HG02852 (cell line): ENCODE results near the gene PCDHB16.
"Not testable (repeated sequence)": the region's sequence is repeated elsewhere in the genome, so short reads cannot be mapped to it uniquely, and the experiment has no call there.

ENCODE experiments used
- ATAC-seq: cut with Tn5 transposase; IDR thresholded peaks from one replicate; pipeline ENCODE4 v1.9.1; 2021; ENCODE audit warnings: mild to moderate bottlenecking, moderate library complexity; ENCODE audit not compliant: unreplicated experiment

PCDHB16 gene

DNA sequence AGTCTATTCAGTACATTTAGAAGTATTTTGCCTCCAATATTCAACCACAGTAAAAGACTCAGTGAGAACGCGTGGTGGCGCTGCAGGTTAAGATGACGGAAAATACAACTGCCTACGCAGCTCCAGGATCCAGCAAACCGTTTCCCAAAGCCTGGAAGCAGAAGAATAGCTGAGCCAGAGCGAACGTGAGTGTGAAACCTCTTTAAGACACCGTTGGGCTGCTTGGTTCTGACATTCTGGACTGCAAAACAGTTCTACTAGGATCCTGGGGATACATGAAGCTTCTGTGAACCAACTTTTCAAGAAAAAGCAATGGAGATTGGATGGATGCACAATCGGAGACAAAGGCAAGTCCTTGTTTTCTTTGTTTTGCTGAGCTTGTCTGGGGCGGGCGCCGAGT lies at the start of gene PCDHB16:
PCDHB16 (plus strand) TSS at position 140 of the 400 bp plus-strand sequence; CDS start at position 313, 173 bp downstream.
- no peak for ATAC-seq

DNA sequence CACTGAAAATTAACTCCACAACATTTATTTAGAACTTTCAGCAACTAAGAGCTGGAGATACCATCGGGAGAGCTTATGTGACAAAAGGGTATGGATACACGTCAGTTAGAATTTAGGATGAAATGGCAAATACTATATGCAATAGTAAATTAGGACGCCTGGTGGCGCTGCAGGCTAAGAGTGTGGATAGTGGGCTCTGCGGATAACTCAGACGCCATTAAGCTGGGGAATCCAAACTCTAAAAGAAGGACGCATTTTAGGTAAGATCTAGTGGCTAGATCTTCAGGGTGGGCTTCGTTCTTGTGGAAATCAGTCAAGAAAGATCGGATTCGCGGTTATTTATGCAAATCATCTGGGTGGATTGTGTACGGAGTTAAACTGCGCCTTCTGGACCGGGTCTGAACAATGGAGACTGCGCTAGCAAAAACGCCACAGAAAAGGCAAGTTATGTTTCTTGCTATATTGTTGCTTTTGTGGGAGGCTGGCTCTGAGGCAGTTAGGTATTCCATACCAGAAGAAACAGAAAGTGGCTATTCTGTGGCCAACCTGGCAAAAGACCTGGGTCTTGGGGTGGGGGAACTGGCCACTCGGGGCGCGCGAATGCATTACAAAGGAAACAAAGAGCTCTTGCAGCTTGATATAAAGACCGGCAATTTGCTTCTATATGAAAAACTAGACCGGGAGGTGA lies 47.0 kb upstream of the PCDHB16 start, which contains the start of gene PCDHB5:
PCDHB5 (plus strand) TSS at position 177 of the 688 bp plus-strand sequence; CDS start at position 406, 229 bp downstream.
- ATAC-seq = no peak

DNA sequence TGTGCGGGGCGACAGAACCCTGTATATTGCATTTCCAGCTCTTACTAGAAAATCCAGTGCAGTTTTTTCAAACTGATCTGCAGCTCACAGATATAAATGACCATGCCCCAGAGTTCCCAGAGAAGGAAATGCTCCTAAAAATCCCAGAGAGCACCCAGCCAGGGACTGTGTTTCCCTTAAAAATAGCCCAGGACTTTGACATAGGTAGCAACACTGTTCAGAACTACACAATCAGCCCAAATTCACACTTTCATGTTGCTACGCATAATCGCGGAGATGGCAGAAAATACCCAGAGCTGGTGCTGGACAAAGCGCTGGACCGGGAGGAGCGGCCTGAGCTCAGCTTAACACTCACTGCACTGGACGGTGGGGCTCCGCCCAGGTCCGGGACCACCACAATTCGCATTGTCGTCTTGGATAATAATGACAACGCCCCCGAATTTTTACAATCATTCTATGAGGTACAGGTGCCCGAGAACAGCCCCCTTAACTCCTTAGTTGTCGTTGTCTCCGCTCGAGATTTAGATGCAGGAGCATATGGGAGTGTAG lies 46.4 kb upstream of the PCDHB16 start:
- ATAC-seq = no peak

DNA sequence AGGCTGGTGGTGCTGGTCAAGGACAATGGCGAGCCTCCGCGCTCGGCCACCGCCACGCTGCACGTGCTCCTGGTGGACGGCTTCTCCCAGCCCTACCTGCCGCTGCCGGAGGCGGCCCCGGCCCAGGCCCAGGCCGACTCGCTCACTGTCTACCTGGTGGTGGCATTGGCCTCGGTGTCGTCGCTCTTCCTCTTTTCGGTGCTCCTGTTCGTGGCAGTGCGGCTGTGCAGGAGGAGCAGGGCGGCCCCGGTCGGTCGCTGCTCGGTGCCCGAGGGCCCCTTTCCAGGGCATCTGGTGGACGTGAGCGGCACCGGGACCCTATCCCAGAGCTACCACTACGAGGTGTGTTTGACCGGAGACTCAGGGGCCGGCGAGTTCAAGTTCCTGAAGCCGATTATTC lies 44.8 kb upstream of the PCDHB16 start:
- ATAC-seq = not testable (repeated sequence)

GRCh38 chr5:141149812-141150211 lies 32.4 kb upstream of the PCDHB16 start, which contains the start of gene PCDHB6:
PCDHB6 (plus strand) TSS chr5:141150057; CDS start chr5:141150258, 201 bp downstream.
- no peak for ATAC-seq

- no peak for ATAC-seq
Observed at GRCh38 chr5:141150224-141150992, 31.8 kb upstream of the PCDHB16 start.

DNA sequence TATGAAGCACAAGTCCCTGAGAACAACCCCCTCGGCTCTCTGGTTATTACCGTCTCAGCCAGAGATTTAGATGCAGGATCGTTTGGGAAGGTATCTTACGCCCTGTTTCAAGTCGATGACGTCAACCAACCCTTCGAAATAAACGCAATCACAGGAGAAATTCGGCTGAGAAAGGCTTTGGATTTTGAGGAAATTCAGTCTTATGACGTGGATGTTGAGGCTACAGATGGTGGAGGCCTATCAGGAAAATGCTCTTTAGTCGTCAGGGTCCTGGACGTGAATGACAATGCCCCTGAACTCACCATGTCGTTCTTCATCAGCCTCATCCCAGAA lies 31.2 kb upstream of the PCDHB16 start:
- no peak for ATAC-seq

DNA sequence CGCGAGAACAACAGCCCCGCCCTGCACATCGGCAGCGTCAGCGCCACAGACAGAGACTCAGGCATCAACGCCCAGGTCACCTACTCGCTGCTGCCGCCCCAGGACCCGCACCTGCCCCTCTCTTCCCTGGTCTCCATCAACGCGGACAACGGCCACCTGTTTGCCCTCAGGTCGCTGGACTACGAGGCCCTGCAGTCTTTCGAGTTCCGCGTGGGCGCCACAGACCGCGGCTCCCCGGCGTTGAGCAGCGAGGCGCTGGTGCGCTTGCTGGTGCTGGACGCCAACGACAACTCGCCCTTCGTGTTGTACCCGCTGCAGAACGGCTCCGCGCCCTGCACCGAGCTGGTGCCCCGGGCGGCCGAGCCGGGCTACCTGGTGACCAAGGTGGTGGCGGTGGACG lies 30.6 kb upstream of the PCDHB16 start:
- not testable (repeated sequence) for ATAC-seq

DNA sequence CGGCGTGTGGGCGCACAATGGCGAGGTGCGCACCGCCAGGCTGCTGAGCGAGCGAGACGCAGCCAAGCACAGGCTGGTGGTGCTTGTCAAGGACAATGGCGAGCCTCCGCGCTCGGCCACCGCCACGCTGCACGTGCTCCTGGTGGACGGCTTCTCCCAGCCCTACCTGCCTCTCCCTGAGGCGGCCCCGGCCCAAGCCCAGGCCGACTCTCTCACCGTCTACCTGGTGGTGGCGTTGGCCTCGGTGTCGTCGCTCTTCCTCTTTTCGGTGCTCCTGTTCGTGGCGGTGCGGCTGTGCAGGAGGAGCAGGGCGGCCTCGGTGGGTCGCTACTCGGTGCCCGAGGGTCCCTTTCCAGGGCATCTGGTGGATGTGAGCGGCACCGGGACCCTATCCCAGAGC lies 30.1 kb upstream of the PCDHB16 start:
- ATAC-seq = not testable (repeated sequence)

DNA sequence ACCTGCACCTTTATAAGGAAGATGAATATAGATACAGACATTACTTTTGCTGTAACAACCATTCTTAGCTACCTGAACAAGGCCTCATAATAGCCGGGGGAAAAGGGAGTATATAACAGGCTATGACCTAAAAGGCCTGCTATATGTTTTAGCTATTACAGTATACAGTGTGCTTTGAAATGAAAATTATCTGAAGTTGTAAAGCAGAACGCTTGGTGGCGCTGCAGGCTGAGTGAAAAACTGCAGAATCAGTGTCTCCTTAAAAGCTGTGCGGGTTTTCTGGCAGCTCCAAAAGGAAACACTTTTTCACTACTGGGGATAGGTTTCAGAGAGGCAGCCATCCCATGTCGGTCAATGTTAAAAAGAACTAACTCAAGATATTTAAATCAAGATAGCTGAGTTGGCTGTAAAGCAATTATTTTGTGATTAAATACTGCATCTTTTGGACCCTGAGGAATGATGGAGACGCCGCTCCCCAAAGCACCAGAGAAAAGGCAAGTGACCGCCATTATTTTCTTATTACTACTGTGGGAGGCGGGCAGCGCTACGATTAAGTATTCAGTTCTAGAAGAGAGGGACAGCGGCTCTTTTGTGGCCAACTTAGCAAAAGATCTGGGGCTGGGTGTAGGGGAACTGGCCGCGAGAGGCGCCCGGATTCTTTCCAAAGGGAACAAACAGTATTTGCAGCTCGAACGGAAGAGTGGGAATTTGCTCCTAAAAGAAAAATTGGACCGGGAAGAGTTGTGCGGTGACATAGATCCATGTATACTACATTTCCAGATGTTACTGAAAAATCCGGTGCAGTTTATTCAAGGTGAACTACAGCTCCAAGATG lies 26.4 kb upstream of the PCDHB16 start:
- no peak for ATAC-seq

DNA sequence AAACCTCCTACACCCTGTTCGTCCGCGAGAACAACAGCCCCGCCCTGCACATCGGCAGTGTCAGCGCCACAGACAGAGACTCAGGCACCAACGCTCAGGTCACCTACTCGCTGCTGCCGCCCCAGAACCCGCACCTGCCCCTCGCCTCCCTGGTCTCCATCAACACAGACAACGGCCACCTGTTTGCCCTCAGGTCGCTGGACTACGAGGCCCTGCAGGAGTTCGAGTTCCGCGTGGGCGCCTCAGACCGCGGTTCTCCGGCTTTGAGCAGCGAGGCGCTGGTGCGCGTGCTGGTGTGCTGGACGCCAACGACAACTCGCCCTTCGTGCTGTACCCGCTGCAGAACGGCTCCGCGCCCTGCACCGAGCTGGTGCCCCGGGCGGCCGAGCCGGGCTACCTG lies 24.8 kb upstream of the PCDHB16 start:
- not testable (repeated sequence) for ATAC-seq

DNA sequence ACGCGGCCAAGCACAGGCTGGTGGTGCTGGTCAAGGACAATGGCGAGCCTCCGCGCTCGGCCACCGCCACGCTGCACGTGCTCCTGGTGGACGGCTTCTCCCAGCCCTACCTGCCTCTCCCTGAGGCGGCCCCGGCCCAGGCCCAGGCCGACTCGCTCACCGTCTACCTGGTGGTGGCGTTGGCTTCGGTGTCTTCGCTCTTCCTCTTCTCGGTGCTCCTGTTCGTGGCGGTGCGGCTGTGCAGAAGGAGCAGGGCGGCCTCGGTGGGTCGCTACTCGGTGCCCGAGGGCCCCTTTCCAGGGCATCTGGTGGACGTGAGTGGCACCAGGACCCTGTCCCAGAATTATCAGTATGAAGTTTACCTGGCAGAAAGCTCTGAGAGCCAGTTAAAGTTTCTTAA lies 24.3 kb upstream of the PCDHB16 start:
- not testable (repeated sequence) for ATAC-seq

- ATAC-seq = no peak
Observed at GRCh38 chr5:141172381-141173204, 9.6 kb upstream of the PCDHB16 start, which contains the start of gene PCDHB7. PCDHB7 (plus strand) TSS chr5:141172644; CDS start chr5:141172836, 192 bp downstream.

DNA sequence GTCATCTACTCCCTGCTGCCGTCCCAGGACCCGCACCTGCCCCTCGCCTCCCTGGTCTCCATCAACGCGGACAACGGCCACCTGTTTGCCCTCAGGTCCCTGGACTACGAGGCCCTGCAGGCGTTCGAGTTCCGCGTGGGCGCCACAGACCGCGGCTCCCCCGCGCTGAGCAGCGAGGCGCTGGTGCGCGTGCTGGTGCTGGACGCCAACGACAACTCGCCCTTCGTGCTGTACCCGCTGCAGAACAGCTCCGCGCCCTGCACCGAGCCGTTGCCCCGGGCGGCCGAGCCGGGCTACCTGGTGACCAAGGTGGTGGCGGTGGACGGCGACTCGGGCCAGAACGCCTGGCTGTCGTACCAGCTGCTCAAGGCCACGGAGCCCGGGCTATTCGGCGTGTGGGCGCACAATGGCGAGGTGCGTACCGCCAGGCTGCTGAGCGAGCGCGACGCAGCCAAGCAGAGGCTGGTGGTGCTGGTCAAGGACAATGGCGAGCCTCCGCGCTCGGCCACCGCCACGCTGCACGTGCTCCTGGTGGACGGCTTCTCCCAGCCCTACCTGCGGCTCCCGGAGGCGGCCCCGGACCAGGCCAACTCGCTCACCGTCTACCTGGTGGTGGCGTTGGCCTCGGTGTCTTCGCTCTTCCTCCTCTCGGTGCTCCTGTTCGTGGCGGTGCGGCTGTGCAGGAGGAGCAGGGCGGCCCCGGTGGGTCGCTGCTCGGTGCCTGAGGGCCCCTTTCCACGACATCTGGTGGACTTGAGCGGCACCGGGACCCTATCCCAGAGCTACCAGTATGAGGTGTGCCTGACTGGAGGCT lies 7.7 kb upstream of the PCDHB16 start:
- not testable (repeated sequence) for ATAC-seq

- ATAC-seq = no peak
Observed at GRCh38 chr5:141175933-141176332, 6.3 kb upstream of the PCDHB16 start.

- not testable (repeated sequence) for ATAC-seq
Observed at GRCh38 chr5:141177577-141178191, 4.5 kb upstream of the PCDHB16 start, which contains the start of gene PCDHB8. PCDHB8 (plus strand) TSS chr5:141177790; CDS start chr5:141178035, 245 bp downstream.

DNA sequence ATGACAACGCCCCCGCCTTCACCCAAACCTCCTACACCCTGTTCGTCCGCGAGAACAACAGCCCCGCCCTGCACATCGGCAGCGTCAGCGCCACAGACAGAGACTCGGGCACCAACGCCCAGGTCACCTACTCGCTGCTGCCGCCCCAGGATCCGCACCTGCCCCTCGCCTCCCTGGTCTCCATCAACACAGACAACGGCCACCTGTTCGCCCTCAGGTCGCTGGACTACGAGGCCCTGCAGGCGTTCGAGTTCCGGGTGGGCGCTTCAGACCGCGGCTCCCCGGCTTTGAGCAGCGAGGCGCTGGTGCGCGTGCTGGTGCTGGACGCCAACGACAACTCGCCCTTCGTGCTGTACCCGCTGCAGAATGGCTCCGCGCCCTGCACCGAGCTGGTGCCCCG lies 2.8 kb upstream of the PCDHB16 start:
- not testable (repeated sequence) for ATAC-seq

DNA sequence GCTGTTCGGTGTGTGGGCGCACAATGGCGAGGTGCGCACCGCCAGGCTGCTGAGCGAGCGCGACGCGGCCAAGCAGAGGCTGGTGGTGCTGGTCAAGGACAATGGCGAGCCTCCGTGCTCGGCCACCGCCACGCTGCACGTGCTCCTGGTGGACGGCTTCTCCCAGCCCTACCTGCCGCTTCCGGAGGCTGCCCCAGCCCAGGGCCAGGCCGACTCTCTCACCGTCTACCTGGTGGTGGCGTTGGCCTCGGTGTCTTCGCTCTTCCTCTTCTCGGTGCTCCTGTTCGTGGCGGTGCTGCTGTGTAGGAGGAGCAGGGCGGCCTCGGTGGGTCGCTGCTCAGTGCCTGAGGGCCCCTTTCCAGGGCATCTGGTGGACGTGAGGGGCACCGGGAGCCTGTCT lies 2.3 kb upstream of the PCDHB16 start:
- ATAC-seq = not testable (repeated sequence)
